Keratinocyte (primary cell): ENCODE measurements around the gene ADAMTS2.

Source experiments
- EZH2 ChIP-seq: IDR thresholded peaks from one replicate; pipeline ENCODE4 v1.6.1; 2012; ENCODE audit warnings: inconsistent platforms, mild to moderate bottlenecking, low read length, moderate library complexity
- TF ChIP-seq, protein P1 (sequence below), 3 experiments: IDR thresholded peaks in 1 of 3; conservative IDR thresholded peaks in 1 of 3; optimal IDR thresholded peaks in 1 of 3; 2 replicates in 2 of 3; 3 replicates in 1 of 3; pipeline versions ENCODE3 to v1.5.1; 2011; ENCODE audit warnings: low read length in 3 of 3, mild to moderate bottlenecking in 3 of 3, moderate library complexity in 2 of 3, control low read depth in 1 of 3, inconsistent platforms in 1 of 3; ENCODE audit not compliant: insufficient read depth in 2 of 3; ENCODE audit errors: extremely low read depth in 1 of 3

- TF ChIP-seq, protein P1, sequence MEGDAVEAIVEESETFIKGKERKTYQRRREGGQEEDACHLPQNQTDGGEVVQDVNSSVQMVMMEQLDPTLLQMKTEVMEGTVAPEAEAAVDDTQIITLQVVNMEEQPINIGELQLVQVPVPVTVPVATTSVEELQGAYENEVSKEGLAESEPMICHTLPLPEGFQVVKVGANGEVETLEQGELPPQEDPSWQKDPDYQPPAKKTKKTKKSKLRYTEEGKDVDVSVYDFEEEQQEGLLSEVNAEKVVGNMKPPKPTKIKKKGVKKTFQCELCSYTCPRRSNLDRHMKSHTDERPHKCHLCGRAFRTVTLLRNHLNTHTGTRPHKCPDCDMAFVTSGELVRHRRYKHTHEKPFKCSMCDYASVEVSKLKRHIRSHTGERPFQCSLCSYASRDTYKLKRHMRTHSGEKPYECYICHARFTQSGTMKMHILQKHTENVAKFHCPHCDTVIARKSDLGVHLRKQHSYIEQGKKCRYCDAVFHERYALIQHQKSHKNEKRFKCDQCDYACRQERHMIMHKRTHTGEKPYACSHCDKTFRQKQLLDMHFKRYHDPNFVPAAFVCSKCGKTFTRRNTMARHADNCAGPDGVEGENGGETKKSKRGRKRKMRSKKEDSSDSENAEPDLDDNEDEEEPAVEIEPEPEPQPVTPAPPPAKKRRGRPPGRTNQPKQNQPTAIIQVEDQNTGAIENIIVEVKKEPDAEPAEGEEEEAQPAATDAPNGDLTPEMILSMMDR (optimal IDR thresholded peaks at IDR 0.05 in 1 of 3, IDR thresholded peaks at IDR 0.05 in 1 of 3, conservative IDR thresholded peaks at IDR 0.05 in 1 of 3; ENCODE audit: extremely low read depth in 1 of 3, insufficient read depth in 2 of 3, low read length in 3 of 3) = no peak
- no peak for TF ChIP-seq EZH2
Measured at GRCh38 chr5:179261301-179262125, 83.7 kb downstream of the ADAMTS2 start.
